Measurements from ENCODE around the gene OR10A7. TPM values are rescaled to one million over a fixed set of nuclear protein-coding genes. Genes with fewer than 3 reads are reported as not detected.

The OR10A7 gene, protein sequence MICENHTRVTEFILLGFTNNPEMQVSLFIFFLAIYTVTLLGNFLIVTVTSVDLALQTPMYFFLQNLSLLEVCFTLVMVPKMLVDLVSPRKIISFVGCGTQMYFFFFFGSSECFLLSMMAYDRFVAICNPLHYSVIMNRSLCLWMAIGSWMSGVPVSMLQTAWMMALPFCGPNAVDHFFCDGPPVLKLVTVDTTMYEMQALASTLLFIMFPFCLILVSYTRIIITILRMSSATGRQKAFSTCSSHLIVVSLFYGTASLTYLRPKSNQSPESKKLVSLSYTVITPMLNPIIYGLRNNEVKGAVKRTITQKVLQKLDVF
- total RNA-seq: not detected

DNA sequence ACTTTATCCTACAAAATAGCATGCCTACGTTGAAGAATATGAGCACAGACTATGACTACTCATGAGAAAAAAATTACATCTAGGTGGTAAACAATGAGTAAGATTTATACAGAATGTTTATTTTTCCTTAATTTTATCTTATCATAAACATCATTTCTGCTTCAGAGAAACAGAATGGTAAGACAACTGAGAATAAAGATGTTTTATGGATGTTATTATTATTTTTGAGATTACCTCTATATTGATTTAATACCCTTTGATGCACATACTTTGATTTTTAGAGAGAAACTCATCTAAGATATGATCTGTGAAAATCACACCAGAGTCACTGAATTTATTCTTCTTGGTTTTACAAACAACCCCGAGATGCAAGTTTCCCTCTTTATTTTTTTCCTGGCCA lies at the start of gene OR10A7:
TSS of gene OR10A7 (plus strand) at position 301 of the 400 bp plus-strand sequence. CDS start at position 301, 0 bp downstream.

DNA sequence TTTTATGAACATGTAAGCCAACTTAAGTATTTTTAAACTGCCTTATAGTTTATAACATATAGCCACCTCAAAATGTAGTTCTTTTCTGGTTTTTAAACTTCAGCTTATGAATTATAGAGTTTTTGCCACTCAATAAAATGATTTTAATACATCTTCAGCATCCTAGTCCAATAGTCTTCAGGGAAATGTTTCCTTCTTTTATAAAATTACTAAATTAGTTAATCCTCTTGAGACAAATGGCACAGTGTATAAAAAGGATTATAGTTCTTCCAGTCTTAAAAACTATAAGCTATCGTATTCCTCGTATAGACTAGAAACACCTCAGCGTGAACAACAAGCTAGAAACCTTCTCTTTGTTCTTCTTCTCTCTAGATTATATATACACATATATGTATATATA lies 23.5 kb downstream of the OR10A7 start, which contains the start of gene OR6C74:
TSS of gene OR6C74 (plus strand) at position 301 of the 400 bp plus-strand sequence. CDS start 2,679 bp downstream, outside the sequence.

Other genes with a start within 250 kb of the OR10A7 start
- not detected for gene TESPA1, start 236.3 kb upstream of the OR10A7 start, total RNA-seq
- gene NEUROD4, start 201.1 kb upstream of the OR10A7 start, total RNA-seq: 4.4 TPM
- not detected for gene OR9K2, start 94.6 kb upstream of the OR10A7 start, total RNA-seq
- not detected for gene OR6C74, start 23.6 kb downstream of the OR10A7 start, total RNA-seq
- not detected for gene OR6C6, start 75.5 kb downstream of the OR10A7 start, total RNA-seq
- not detected for gene OR6C1, start 93.3 kb downstream of the OR10A7 start, total RNA-seq
- not detected for gene OR6C3, start 109.7 kb downstream of the OR10A7 start, total RNA-seq
- gene OR6C75, start 141.9 kb downstream of the OR10A7 start, total RNA-seq: not detected
- gene OR6C65, start 179.5 kb downstream of the OR10A7 start, total RNA-seq: not detected
- not detected for gene OR6C76, start 205.2 kb downstream of the OR10A7 start, total RNA-seq
- gene OR6C2, start 223.1 kb downstream of the OR10A7 start, total RNA-seq: not detected
- not detected for gene OR6C70, start 249.1 kb downstream of the OR10A7 start, total RNA-seq